CD4-positive, CD25-positive, alpha-beta regulatory T cell (primary cell): ENCODE measurements around the gene KRTAP4-9. TPM values are rescaled to one million over a fixed set of nuclear protein-coding genes. Genes with fewer than 3 reads are reported as not detected.
"Not testable (repeated sequence)": the region's sequence is repeated elsewhere in the genome, so short reads cannot be mapped to it uniquely, and the experiment has no call there.

ENCODE experiments used
- ATAC-seq, 2 donors: fragments of 150-1000 bp; cut with Tn5 transposase; one replicate each; pipeline ENCODE4 v1.10.0; 2021; ENCODE audit warnings: low read depth in 2 of 2, moderate number of reproducible peaks in 2 of 2, moderate library complexity in 1 of 2
- DNase-seq, 3 donors: peaks; one replicate each; pipeline versions ENCODE4 v3.0.0 to v3.0.0-alpha.2; 2012 to 2022; ENCODE audit warnings: mixed read lengths in 1 of 3
- H3K27ac ChIP-seq: one replicate; pipeline ENCODE4 v1.7.0; 2013; ENCODE audit warnings: mild to moderate bottlenecking, low read length; ENCODE audit not compliant: insufficient read depth, poor library complexity, severe bottlenecking
- H3K27me3 ChIP-seq: one replicate; pipeline ENCODE4 v1.7.0; 2013; ENCODE audit warnings: low read length; ENCODE audit not compliant: control insufficient read depth, insufficient read depth
- H3K36me3 ChIP-seq: one replicate; pipeline ENCODE4 v1.7.0; 2013; ENCODE audit warnings: mild to moderate bottlenecking, low read length, moderate library complexity; ENCODE audit not compliant: control insufficient read depth, insufficient read depth
- H3K4me1 ChIP-seq: 2 replicates; pipeline ENCODE4 v1.7.0; 2013; ENCODE audit warnings: mild to moderate bottlenecking, low read length; ENCODE audit not compliant: insufficient read depth, control insufficient read depth, poor library complexity, severe bottlenecking
- H3K4me3 ChIP-seq: one replicate; pipeline ENCODE4 v1.7.0; 2013; ENCODE audit warnings: low read depth, mild to moderate bottlenecking, low read length, moderate library complexity
- H3K9me3 ChIP-seq, 2 experiments: 1 replicate in 1 of 2; 2 replicates in 1 of 2; pipeline ENCODE4 v1.7.0; 2013; ENCODE audit warnings: low read length in 2 of 2, mild to moderate bottlenecking in 1 of 2, moderate library complexity in 1 of 2; ENCODE audit not compliant: control insufficient read depth in 2 of 2
- H3K27ac Mint-ChIP-seq, 3 donors: one replicate each; pipeline ENCODE4 v1.8.0; 2020 to 2022; ENCODE audit warnings: mild to moderate bottlenecking in 3 of 3, mixed read lengths in 3 of 3, moderate library complexity in 2 of 3
- H3K27me3 Mint-ChIP-seq: one replicate; pipeline ENCODE4 v1.8.0; 2022; ENCODE audit warnings: mild to moderate bottlenecking, mixed read lengths
- H3K36me3 Mint-ChIP-seq: one replicate; pipeline ENCODE4 v1.8.0; 2020; ENCODE audit warnings: mixed read lengths
- H3K4me1 Mint-ChIP-seq, 4 donors: one replicate each; pipeline ENCODE4 v1.8.0; 2020 to 2022; ENCODE audit warnings: mixed read lengths in 4 of 4, mild to moderate bottlenecking in 1 of 4
- H3K4me3 Mint-ChIP-seq, 4 donors: one replicate each; pipeline ENCODE4 v1.8.0; 2020 to 2022; ENCODE audit warnings: mild to moderate bottlenecking in 4 of 4, mixed read lengths in 4 of 4, moderate library complexity in 3 of 4
- H3K9me3 Mint-ChIP-seq, 7 donors: one replicate each; pipeline ENCODE4 v1.8.0; 2020 to 2022; ENCODE audit warnings: mixed read lengths in 7 of 7, mild to moderate bottlenecking in 3 of 7, moderate library complexity in 2 of 7
- polyA plus RNA-seq, 4 donors: library from polyadenylated mRNA; unstranded; fragments of 300-500 nt; fragmentation: Illumina TruSeq; gene quantifications; one replicate each; pipeline ENCODE4 v1.2.3, GENCODE V29; 2021
- total RNA-seq: library from RNA; stranded (reverse); gene quantifications from one replicate; pipeline ENCODE4 v1.2.3, GENCODE V29; 2022

The KRTAP4-9 gene
- total and polyA plus RNA-seq, 5 donors from 2014 or later, result not detected

DNA sequence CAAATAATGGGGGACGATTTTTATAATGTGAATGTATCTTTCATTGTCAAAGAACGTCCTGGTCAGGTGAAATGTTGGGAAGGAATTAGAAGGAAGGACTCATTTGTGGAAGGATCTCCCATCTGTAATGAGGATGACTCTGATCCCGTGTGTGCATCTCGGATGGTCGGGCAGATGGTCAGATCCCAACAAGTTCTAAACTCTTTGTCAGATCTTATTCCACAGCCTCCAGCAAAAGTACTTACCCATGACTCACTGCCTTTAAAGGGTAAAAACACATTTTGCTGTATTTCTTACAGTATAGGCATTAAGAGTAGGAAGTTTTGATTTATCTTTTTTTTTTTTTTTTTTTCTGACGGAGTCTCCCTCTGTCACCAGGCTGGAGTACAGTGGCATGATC lies 6.7 kb upstream of the KRTAP4-9 start:
- peaks cover 4% of the 10 kb centered on the region for H3K27me3 ChIP-seq
- no peaks in the 10 kb centered on the region for H3K4me1 ChIP-seq
- Mint-ChIP-seq H3K9me3 (peaks cover 0 to 3% (median 0%) of the 10 kb centered on the region in 7 donors), H3K4me1 (peaks cover 0 to 9% (median 2%) of the 10 kb centered on the region in 4 donors), H3K4me3 (no peak overlapping the region), H3K36me3 (no peaks in the 10 kb centered on the region), H3K27me3 (peaks cover 34% of the 10 kb centered on the region), H3K27ac (no peak overlapping the region)
- H3K27ac ChIP-seq, result no peak overlapping the region
- DNase-seq (no peak), ATAC-seq (no peak)
- no peak overlapping the region for H3K4me3 ChIP-seq
- H3K9me3 ChIP-seq, result no peaks in the 10 kb centered on the region
- H3K36me3 ChIP-seq, result no peaks in the 10 kb centered on the region

DNA sequence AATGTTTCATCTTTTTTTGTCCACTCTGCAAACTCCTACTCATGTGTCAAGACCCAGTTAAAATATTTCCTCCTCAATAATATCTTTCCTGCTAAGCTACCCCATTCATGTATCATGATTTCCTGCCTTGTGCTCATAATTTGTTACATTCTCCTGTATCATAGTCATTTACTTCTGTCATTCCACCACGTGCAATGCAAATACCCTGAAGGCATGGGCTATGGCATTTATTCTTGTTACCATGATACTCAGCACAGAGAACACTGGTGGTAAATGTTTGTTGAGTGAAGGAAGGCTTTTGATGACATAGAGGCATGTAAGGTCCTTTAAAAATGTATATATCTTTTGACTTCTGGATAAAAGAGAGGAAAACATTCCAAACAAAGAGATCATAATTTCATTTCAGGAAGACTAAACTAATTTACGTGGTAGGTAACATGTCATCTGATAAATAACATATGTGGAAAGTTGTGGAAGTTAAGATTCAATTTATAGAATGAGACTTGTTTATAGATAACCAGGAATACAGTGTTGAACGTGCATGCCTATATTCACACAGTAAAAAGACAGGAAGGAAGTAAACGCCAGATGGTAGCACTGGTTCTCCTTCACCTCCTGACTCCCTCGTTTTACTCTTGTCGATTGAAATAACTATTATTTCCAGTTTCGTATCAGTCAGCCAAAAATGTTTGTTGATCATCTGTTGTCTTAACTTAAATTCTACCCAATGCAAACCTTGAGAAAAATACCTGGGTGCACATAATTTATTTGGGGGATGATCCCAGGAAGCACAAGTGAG lies 5.3 kb upstream of the KRTAP4-9 start:
- H3K9me3 Mint-ChIP-seq, H3K36me3 ChIP-seq, H3K9me3 ChIP-seq, H3K4me1 ChIP-seq, H3K4me3 ChIP-seq, H3K4me1 Mint-ChIP-seq, DNase-seq, ATAC-seq, H3K27ac Mint-ChIP-seq, H3K27ac ChIP-seq, H3K36me3 Mint-ChIP-seq, H3K27me3 ChIP-seq: not testable (repeated sequence)
- peak overlapping the region in 1 of 4 donors; percentile 23 for H3K4me3 Mint-ChIP-seq
- H3K27me3 Mint-ChIP-seq, result peaks cover 28% of the 10 kb centered on the region

DNA sequence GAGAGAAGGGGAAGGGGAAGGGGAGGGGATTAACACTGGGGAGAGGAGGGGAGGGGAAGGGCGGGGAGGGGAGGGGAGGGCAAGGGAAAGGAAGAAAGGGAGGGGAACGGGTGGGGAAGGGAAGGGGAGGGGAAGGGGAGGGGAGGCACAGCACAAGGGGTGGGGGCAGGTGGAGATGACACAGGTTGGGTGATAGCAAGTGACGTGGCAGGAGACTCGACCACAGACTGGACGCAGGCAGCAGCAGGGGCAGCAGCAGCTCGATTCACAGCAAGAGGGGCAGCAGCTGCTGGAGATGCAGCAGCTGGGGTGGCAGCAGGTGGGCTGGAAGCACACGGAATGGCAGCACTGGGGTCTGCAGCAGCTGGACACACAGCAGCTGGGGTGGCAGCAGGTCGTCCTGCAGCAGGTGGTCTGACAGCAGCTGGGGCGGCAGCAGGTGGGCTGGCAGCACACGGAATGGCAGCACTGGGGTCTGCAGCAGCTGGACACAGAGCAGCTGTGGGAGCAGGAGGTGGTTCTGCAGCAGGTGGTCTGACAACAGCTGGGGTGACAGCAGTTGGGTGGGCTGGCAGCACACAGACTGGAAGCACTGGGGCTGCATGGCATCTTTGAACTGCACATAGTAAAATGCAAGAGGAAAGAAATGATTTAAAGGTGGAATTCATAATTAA lies 3.5 kb upstream of the KRTAP4-9 start, which contains the start of gene KRTAP4-16:
KRTAP4-16 (minus strand) TSS at position 624 of the 674 bp plus-strand sequence; CDS start at position 624, 0 bp downstream.
- DNase-seq (no peak), ATAC-seq (no peak)
- H3K27me3 ChIP-seq, result peaks cover 4% of the 10 kb centered on the region
- H3K27ac ChIP-seq, result no peak within 1 kb of the TSS
- H3K36me3 Mint-ChIP-seq, result no peaks in the 10 kb centered on the region
- peaks cover 0 to 9% (median 2%) of the 10 kb centered on the region in 4 donors for H3K4me1 Mint-ChIP-seq
- no peaks in the 10 kb centered on the region for H3K9me3 ChIP-seq
- no peaks in the 10 kb centered on the region for H3K4me1 ChIP-seq
- no peak within 1 kb of the TSS for H3K4me3 ChIP-seq
- no peaks in the 10 kb centered on the region for H3K36me3 ChIP-seq
- H3K27me3 Mint-ChIP-seq, result peaks cover 19% of the 10 kb centered on the region
- H3K9me3 Mint-ChIP-seq, result peaks cover 0 to 3% (median 0%) of the 10 kb centered on the region in 7 donors
- H3K4me3 Mint-ChIP-seq, result no peak within 1 kb of the TSS
- H3K27ac Mint-ChIP-seq, result no peak within 1 kb of the TSS

DNA sequence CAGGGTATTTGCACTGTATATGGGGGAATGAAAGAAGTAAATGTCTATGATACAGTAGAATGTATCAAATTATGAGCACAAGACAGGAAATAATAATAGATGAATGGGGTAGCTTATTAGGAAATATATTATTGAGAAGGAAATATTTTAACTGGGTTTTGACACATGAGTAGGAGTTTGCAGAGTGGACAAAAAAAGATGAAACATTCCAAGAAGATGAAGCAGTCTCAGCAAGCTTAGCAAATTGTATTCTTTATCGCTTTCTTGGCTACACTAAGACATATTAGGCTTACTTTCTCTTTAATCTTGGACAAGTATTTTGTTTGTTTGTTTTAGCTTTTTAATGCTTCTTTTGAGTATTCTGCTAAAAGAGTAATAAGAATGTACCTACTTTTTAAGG lies 1.3 kb upstream of the KRTAP4-9 start:
- Mint-ChIP-seq H3K27me3 (peaks cover 18% of the 10 kb centered on the region), H3K36me3 (no peaks in the 10 kb centered on the region), H3K9me3 (peaks cover 0 to 5% (median 0%) of the 10 kb centered on the region in 7 donors), H3K27ac (no peak overlapping the region), H3K4me3 (no peak overlapping the region), H3K4me1 (peaks cover 0 to 16% (median 2%) of the 10 kb centered on the region in 4 donors)
- H3K27ac ChIP-seq, result no peak overlapping the region
- H3K9me3 ChIP-seq, result no peaks in the 10 kb centered on the region
- H3K27me3 ChIP-seq, result peaks cover 4% of the 10 kb centered on the region
- no peak overlapping the region for H3K4me3 ChIP-seq
- H3K36me3 ChIP-seq, result no peaks in the 10 kb centered on the region
- no peak for DNase-seq
- no peak for ATAC-seq
- no peaks in the 10 kb centered on the region for H3K4me1 ChIP-seq

DNA sequence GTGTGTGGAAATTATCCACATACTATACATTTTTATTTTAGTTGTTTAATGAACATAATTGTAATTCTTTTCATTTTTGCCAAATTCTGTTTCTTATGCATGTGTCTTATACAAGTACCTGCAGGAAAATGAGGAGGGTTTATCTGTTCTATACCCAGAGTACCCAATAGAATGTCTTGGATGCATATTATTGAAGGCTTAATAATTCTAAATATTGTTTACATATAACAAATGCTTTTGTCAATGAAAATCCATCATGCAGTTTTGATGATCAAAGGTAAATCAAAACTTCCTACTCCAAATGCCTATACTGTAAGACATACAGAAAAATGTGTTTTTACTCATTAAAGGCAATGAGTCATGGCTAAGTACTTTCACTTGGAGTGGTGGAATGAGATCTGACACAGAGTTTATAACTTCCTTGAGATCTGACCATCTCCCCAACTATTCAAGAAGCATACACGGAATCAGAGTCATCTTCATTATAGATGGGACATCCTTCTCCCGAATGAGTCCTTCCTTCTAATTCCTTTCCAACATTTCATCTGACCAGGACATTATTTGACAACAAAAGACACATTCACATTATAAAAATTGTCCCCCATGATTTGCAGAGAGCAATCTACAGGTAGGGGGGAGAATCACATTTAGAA lies 677 bp upstream of the KRTAP4-9 start:
- H3K36me3 Mint-ChIP-seq, H3K9me3 ChIP-seq, H3K4me1 ChIP-seq, H3K27me3 ChIP-seq, H3K36me3 ChIP-seq, H3K4me3 Mint-ChIP-seq, DNase-seq, H3K9me3 Mint-ChIP-seq, H3K27ac ChIP-seq, H3K4me3 ChIP-seq, ATAC-seq, H3K27ac Mint-ChIP-seq: not testable (repeated sequence)
- Mint-ChIP-seq H3K4me1 (peaks cover 0 to 16% (median 2%) of the 10 kb centered on the region in 4 donors), H3K27me3 (peaks cover 18% of the 10 kb centered on the region)

DNA sequence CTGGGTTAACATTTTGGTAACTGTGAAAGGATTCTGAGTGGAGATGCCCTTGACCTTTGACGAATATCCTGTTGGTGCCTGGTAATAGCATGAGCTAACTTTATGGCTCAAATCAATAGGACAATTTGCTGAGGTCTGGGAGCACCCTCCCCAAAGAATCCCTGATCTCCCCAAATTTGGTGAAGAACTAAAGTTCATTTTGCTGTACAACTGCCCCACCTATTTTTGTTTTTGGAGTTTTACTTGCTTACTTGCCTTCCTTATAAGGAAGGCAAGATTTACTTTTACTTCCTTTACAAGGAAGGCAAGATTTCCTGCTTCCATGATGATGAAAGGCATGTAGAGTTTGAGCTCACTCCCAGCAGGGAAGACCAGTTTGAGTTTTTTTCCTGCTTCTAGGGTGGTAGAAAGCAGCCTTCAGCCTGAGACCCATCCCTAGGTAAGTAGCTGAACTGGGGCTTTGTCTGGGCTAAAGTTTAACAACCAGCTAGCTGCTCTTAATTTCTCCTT lies 2.8 kb downstream of the KRTAP4-9 start:
- peaks cover 0 to 3% of the 10 kb centered on the region in 2 experiments for H3K9me3 ChIP-seq
- H3K27me3 ChIP-seq, result no peaks in the 10 kb centered on the region
- H3K27ac ChIP-seq, result no peak overlapping the region
- peaks cover 0 to 5% (median 2%) of the 10 kb centered on the region in 7 donors for H3K9me3 Mint-ChIP-seq
- H3K4me1 ChIP-seq, result no peaks in the 10 kb centered on the region
- H3K36me3 ChIP-seq, result no peaks in the 10 kb centered on the region
- H3K27me3 Mint-ChIP-seq, result peaks cover 18% of the 10 kb centered on the region
- H3K4me3 ChIP-seq, result no peak overlapping the region
- H3K4me1 Mint-ChIP-seq, result peaks cover 0 to 7% (median 0%) of the 10 kb centered on the region in 4 donors
- DNase-seq (no peak), ATAC-seq (no peak)
- no peaks in the 10 kb centered on the region for H3K36me3 Mint-ChIP-seq
- no peak overlapping the region for H3K4me3 Mint-ChIP-seq
- no peak overlapping the region for H3K27ac Mint-ChIP-seq

DNA sequence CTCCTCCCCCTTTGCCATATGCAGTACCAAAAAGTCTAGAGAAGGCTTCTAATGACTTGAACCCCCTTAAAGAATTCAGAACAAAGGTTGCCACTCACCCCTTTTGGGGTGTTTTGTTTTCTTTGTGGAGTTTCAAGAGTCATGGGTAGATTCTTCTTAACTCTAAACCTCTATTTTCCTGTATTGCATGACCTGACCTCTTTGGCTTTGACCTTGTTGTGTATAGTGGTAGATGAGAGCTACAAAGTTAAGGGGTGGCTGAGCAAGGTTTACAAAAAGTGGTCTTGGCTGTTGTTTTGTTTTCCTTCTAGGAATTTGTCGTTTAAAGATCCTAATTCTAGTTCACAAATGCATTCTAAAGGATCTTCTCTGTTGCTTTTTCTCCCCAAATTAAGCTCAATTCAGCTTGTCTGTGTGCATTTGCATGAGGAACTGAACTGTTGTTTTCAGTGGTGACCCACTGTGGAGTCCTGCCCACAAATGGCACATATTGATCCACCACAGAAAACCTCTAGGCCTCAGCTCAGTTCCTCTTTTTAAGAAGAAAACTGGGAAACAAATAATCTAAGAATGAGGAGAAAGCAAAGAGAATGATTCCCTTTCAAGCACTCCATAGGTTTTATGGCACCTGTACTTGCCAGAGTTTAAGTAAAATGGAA lies 3.7 kb downstream of the KRTAP4-9 start:
- not testable (repeated sequence) for H3K27ac Mint-ChIP-seq, H3K36me3 ChIP-seq, H3K9me3 ChIP-seq, H3K4me1 ChIP-seq, H3K4me3 Mint-ChIP-seq, H3K4me3 ChIP-seq, H3K27me3 ChIP-seq, ATAC-seq, H3K27ac ChIP-seq, H3K36me3 Mint-ChIP-seq, DNase-seq, H3K4me1 Mint-ChIP-seq, H3K9me3 Mint-ChIP-seq
- H3K27me3 Mint-ChIP-seq, result peaks cover 18% of the 10 kb centered on the region
